Pancreas (tissue), 10 donors: ENCODE results near the gene KIAA1614. TPM values are rescaled to one million over a fixed set of nuclear protein-coding genes. Genes with fewer than 3 reads are reported as not detected.

ENCODE experiments used
- ATAC-seq, 4 donors: fragments of 200-7000 bp; cut with Tn5 transposase; one replicate each; pipeline versions ENCODE4 v1.8.0 to v1.9.1; 2020; ENCODE audit warnings: mild to moderate bottlenecking in 4 of 4, moderate library complexity in 4 of 4
- DNase-seq, 6 donors: peaks; one replicate each; pipeline ENCODE4 v3.0.0-alpha.2; 2020
- FAIRE-seq: peaks from 2 replicates; lab custom pipeline; 2012; peaks lifted over from hg19 to GRCh38; lab: Jason Lieb, UNC
- H3K27ac ChIP-seq, 4 donors: fragments of 200-600 bp; sonication (generic); 1 replicate in 3 of 4; 2 replicates in 1 of 4; pipeline versions ENCODE4 v1.5.0 to v1.8.0; 2020
- H3K27me3 ChIP-seq, 4 donors: fragments of 200-600 bp; one replicate each; pipeline ENCODE4 v1.8.0; 2021
- H3K36me3 ChIP-seq, 3 donors: fragments of 200-600 bp; sonication (generic) in 1 of 3; one replicate each; pipeline versions ENCODE4 v1.5.0 to v1.8.0; 2020 to 2021
- H3K4me1 ChIP-seq, 3 donors: fragments of 200-600 bp; one replicate each; pipeline ENCODE4 v1.8.0; 2021
- H3K4me3 ChIP-seq, 4 donors: fragments of 200-600 bp; sonication (generic) in 2 of 4; one replicate each; pipeline versions ENCODE4 v1.5.0 to v1.8.0; 2020 to 2021
- H3K9me3 ChIP-seq, 4 donors: fragments of 200-600 bp; one replicate each; pipeline ENCODE4 v1.8.0; 2021
- WGBS, 2 donors: extraction: QIAGEN DNeasy Blood & Tissue Kit; methylation state at CpG; one replicate each; pipeline ENCODE4 v1.1.7; 2013; 5-methylcytosine and 5-hydroxymethylcytosine counted together
- intact Hi-C, 3 donors: fragments of 100-400 bp; cut with DNase I; formaldehyde crosslinking; loops; one replicate each; pipeline versions ENCODE4 v1.11.1 to v1.14.2; 2022
- polyA plus RNA-seq, 2 donors: library from polyadenylated mRNA; stranded (reverse); fragments of 200-250 nt; gene quantifications; one replicate each; pipeline ENCODE4 v1.2.3, GENCODE V29; 2013
- total RNA-seq, 6 donors: library from RNA; stranded (reverse); fragmentation: NEBNext Ultra II Directional in 4 of 6; extraction: Animal tissue kit (Norgen Biotek cat#: 25700) in 4 of 6; gene quantifications; one replicate each; pipeline versions ENCODE4 v1.2.1 to v1.2.4, GENCODE V29; 2021 to 2023
- TF ChIP-seq, protein P1 (sequence below), 4 donors: fragments of 200-600 bp; sonication (generic) in 3 of 4; IDR thresholded peaks; one replicate each; pipeline versions ENCODE4 v1.5.0 to v1.8.0; 2021; ENCODE audit warnings: antibody characterized with exemption in 4 of 4
- donor health status: healthy with polysubstance abuse.
- donor health status: DM: no; HTN: no; CAD: no; lungs with moderate emphysema.
- donor health status: DM: no; HTN: no; CAD: no.
- donor health status: control.
- donor health status: control.
- donor health status: Bipolar disorder and iron deficiency.
- donor health status: DM: yes; HTN: yes; CAD: no.
- donor health status: DM: no; HTN: no; CAD: no.
- donor health status: DM: no; HTN: no; CAD: no.
- donor health status: DM: yes; HTN: yes; CAD: no.

Gene KIAA1614
- total and polyA plus RNA-seq, 8 donors: 0.32 to 3.3 (median 1.5) TPM

- 58 to 74% methylated on average over 3 of the region's 3 CpGs for WGBS, 2 donors
- TF ChIP-seq, protein P1, sequence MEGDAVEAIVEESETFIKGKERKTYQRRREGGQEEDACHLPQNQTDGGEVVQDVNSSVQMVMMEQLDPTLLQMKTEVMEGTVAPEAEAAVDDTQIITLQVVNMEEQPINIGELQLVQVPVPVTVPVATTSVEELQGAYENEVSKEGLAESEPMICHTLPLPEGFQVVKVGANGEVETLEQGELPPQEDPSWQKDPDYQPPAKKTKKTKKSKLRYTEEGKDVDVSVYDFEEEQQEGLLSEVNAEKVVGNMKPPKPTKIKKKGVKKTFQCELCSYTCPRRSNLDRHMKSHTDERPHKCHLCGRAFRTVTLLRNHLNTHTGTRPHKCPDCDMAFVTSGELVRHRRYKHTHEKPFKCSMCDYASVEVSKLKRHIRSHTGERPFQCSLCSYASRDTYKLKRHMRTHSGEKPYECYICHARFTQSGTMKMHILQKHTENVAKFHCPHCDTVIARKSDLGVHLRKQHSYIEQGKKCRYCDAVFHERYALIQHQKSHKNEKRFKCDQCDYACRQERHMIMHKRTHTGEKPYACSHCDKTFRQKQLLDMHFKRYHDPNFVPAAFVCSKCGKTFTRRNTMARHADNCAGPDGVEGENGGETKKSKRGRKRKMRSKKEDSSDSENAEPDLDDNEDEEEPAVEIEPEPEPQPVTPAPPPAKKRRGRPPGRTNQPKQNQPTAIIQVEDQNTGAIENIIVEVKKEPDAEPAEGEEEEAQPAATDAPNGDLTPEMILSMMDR (IDR thresholded peaks at IDR 0.05): no peak
- intact Hi-C loops: loop anchor here in 1 of 3 donors (10.0 kb wide), 1 partner anchor 55 kb away; no protein-coding TSS in a partner anchor
- Histone ChIP-seq H3K4me3 (no peak overlapping the region), H3K27ac (no peak overlapping the region), H3K27me3 (no peaks in the 10 kb centered on the region), H3K4me1 (no peaks in the 10 kb centered on the region), H3K9me3 (no peaks in the 10 kb centered on the region), H3K36me3 (no peaks in the 10 kb centered on the region)
- peak in 1 of 6 donors; percentile 12 for DNase-seq
- FAIRE-seq: no peak
- no peak for ATAC-seq
Measured at GRCh38 chr1:180929389-180929788, 16.7 kb downstream of the KIAA1614 start.

GRCh38 chr1:180930687-180931086 lies 18.0 kb downstream of the KIAA1614 start:
- Histone ChIP-seq H3K4me3 (no peak overlapping the region), H3K4me1 (no peaks in the 10 kb centered on the region), H3K27ac (no peak overlapping the region), H3K36me3 (no peaks in the 10 kb centered on the region), H3K27me3 (no peaks in the 10 kb centered on the region), H3K9me3 (no peaks in the 10 kb centered on the region)
- no peak for DNase-seq
- 82 to 85% methylated on average over 5 of the region's 5 CpGs for WGBS, 2 donors
- ATAC-seq: no peak
- TF ChIP-seq, protein P1 (IDR thresholded peaks at IDR 0.05): no peak
- intact Hi-C loops: no loop called here
- FAIRE-seq: no peak

DNA sequence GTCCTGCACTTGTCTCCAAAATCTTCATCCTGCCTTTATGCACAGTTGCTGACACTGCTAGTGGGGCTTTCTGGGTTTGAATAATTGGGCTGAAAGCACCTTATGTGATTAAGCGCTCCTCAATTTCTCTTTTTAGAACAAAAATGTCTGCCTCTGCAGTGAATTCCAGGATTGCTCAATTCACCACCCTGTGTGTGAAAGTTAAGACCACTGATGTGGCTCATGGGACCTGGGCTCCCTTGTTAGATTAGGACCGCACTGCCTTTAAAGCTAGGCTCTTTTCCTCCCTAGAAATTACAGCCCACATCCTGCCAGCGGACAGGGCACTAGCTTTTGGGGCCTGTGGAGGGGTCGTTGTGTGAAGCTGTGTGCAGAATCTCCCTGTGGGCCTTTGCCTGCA lies 18.8 kb downstream of the KIAA1614 start:
- intact Hi-C loops: no loop called here
- WGBS, 2 donors: 80 to 82% methylated on average over 4 of the region's 4 CpGs
- DNase-seq (no peak), ATAC-seq (no peak), FAIRE-seq (no peak)
- Histone ChIP-seq H3K9me3 (no peaks in the 10 kb centered on the region), H3K27ac (no peak overlapping the region), H3K36me3 (no peaks in the 10 kb centered on the region), H3K4me3 (no peak overlapping the region), H3K4me1 (no peaks in the 10 kb centered on the region), H3K27me3 (no peaks in the 10 kb centered on the region)
- TF ChIP-seq, protein P1 (IDR thresholded peaks at IDR 0.05): no peak

GRCh38 chr1:180932378-180932777 lies 19.7 kb downstream of the KIAA1614 start:
- DNase-seq (no peak), FAIRE-seq (no peak), ATAC-seq (no peak)
- Histone ChIP-seq H3K4me3 (no peak overlapping the region), H3K9me3 (no peaks in the 10 kb centered on the region), H3K4me1 (no peaks in the 10 kb centered on the region), H3K36me3 (no peaks in the 10 kb centered on the region), H3K27ac (no peak overlapping the region), H3K27me3 (no peaks in the 10 kb centered on the region)
- intact Hi-C loops: no loop called here
- TF ChIP-seq, protein P1 (IDR thresholded peaks at IDR 0.05): no peak
- WGBS, 2 donors: 80 to 92% methylated on average over 4 of the region's 4 CpGs

- Histone ChIP-seq H3K4me3 (no peak overlapping the region), H3K36me3 (no peaks in the 10 kb centered on the region), H3K27me3 (no peaks in the 10 kb centered on the region), H3K4me1 (no peaks in the 10 kb centered on the region), H3K27ac (no peak overlapping the region), H3K9me3 (no peaks in the 10 kb centered on the region)
- intact Hi-C loops: no loop called here
- TF ChIP-seq, protein P1 (IDR thresholded peaks at IDR 0.05): no peak
- no peak for ATAC-seq
- DNase-seq: no peak
- FAIRE-seq: no peak
Measured at GRCh38 chr1:180933141-180933540, 20.4 kb downstream of the KIAA1614 start.
